Naive thymus-derived CD4-positive, alpha-beta T cell (primary cell): ENCODE results near the gene TBC1D1. TPM values are rescaled to one million over a fixed set of nuclear protein-coding genes. Genes with fewer than 3 reads are reported as not detected.
"Not testable (repeated sequence)": the region's sequence is repeated elsewhere in the genome, so short reads cannot be mapped to it uniquely, and the experiment has no call there.

Experiments
- ATAC-seq: fragments of 150-1000 bp; cut with Tn5 transposase; 2 replicates; pipeline ENCODE4 v1.10.0; 2021; ENCODE audit warnings: mild to moderate bottlenecking, moderate library complexity
- CTCF ChIA-PET: fragments of 350-600 bp; sonication (Branson Sonifier 250); formaldehyde crosslinking; loops from one replicate; lab custom pipeline; 2021; ENCODE audit warnings: antibody characterized with exemption; lab: Charles Lee
- POLR2A ChIA-PET: fragments of 350-600 bp; sonication (Branson Sonifier 250); formaldehyde crosslinking; loops from one replicate; lab custom pipeline; 2021; ENCODE audit warnings: antibody characterized with exemption, inconsistent platforms; lab: Charles Lee
- DNase-seq, 9 donors: peaks; one replicate each; pipeline versions ENCODE4 v3.0.0 to v3.0.0-alpha.2; 2020 to 2022; ENCODE audit warnings: mixed read lengths in 1 of 9
- H3K27ac ChIP-seq: one replicate; pipeline ENCODE4 v1.7.0; 2013; ENCODE audit warnings: mild to moderate bottlenecking, low read depth, low read length, moderate library complexity
- H3K27me3 ChIP-seq, 2 donors: one replicate each; pipeline ENCODE4 v1.7.0; 2013; ENCODE audit warnings: low read length in 2 of 2, mild to moderate bottlenecking in 2 of 2, moderate library complexity in 2 of 2; ENCODE audit not compliant: control insufficient read depth in 2 of 2, insufficient read depth in 2 of 2
- H3K36me3 ChIP-seq, 3 experiments: 1 replicate in 2 of 3; 2 replicates in 1 of 3; pipeline ENCODE4 v1.7.0; 2013; ENCODE audit warnings: low read length in 3 of 3, mild to moderate bottlenecking in 3 of 3, moderate library complexity in 1 of 3; ENCODE audit not compliant: insufficient read depth in 3 of 3, control insufficient read depth in 2 of 3
- H3K4me1 ChIP-seq, 2 donors: one replicate each; pipeline ENCODE4 v1.7.0; 2013; ENCODE audit warnings: low read length in 2 of 2, mild to moderate bottlenecking in 2 of 2, moderate library complexity in 1 of 2; ENCODE audit not compliant: control insufficient read depth in 2 of 2, insufficient read depth in 2 of 2
- H3K4me3 ChIP-seq: 2 replicates; pipeline ENCODE4 v1.7.0; 2013; ENCODE audit warnings: mild to moderate bottlenecking, low read length
- H3K9me3 ChIP-seq, 3 experiments: 1 replicate in 2 of 3; 2 replicates in 1 of 3; pipeline ENCODE4 v1.7.0; 2013; ENCODE audit warnings: low read length in 3 of 3; ENCODE audit not compliant: control insufficient read depth in 2 of 3
- H3K27ac Mint-ChIP-seq, 9 donors: one replicate each; pipeline ENCODE4 v1.8.0; 2020 to 2022; ENCODE audit warnings: mixed read lengths in 9 of 9, mild to moderate bottlenecking in 8 of 9, moderate library complexity in 5 of 9, inconsistent platforms in 2 of 9
- H3K27me3 Mint-ChIP-seq, 5 donors: one replicate each; pipeline ENCODE4 v1.8.0; 2021 to 2022; ENCODE audit warnings: mixed read lengths in 5 of 5, mild to moderate bottlenecking in 1 of 5
- H3K36me3 Mint-ChIP-seq, 5 donors: one replicate each; pipeline ENCODE4 v1.8.0; 2020 to 2022; ENCODE audit warnings: mixed read lengths in 5 of 5, mild to moderate bottlenecking in 3 of 5, inconsistent platforms in 1 of 5
- H3K4me1 Mint-ChIP-seq, 7 donors: one replicate each; pipeline ENCODE4 v1.8.0; 2020 to 2022; ENCODE audit warnings: mixed read lengths in 7 of 7, mild to moderate bottlenecking in 3 of 7, inconsistent platforms in 1 of 7
- H3K4me3 Mint-ChIP-seq, 10 donors: one replicate each; pipeline ENCODE4 v1.8.0; 2020 to 2022; ENCODE audit warnings: mild to moderate bottlenecking in 10 of 10, mixed read lengths in 10 of 10, moderate library complexity in 6 of 10, inconsistent platforms in 2 of 10
- H3K9me3 Mint-ChIP-seq, 11 donors: one replicate each; pipeline ENCODE4 v1.8.0; 2020 to 2022; ENCODE audit warnings: mixed read lengths in 11 of 11, mild to moderate bottlenecking in 4 of 11, inconsistent platforms in 1 of 11, moderate library complexity in 1 of 11
- intact Hi-C, 2 donors: fragments of 100-400 bp; cut with micrococcal nuclease; formaldehyde crosslinking; loops; one replicate each; pipeline ENCODE4 v1.15.1; 2023
- polyA plus RNA-seq, 2 donors: library from polyadenylated mRNA; unstranded; fragments of 300-500 nt; fragmentation: Illumina TruSeq; gene quantifications; one replicate each; pipeline ENCODE4 v1.2.3, GENCODE V29; 2021
- total RNA-seq, 6 experiments: library from RNA in 5 of 6; stranded (reverse) in 5 of 6; gene quantifications; 1 replicate in 5 of 6; 2 replicates in 1 of 6; pipeline ENCODE4 v1.2.3 and lab custom pipeline; 2021 to 2026

TBC1D1 gene
- total and polyA plus RNA-seq, 7 experiments from 2014 or later = 19.4 to 66.8 (median 46.9) TPM

- Histone ChIP-seq H3K27me3 (no peaks in the 10 kb centered on the region), H3K27ac (no peak overlapping the region), H3K36me3 (no peaks in the 10 kb centered on the region), H3K4me1 (no peaks in the 10 kb centered on the region), H3K4me3 (no peak overlapping the region), H3K9me3 (no peaks in the 10 kb centered on the region)
- Mint-ChIP-seq H3K9me3 (peaks cover 0 to 3% (median 0%) of the 10 kb centered on the region in 11 donors), H3K4me3 (no peak overlapping the region), H3K36me3 (peaks cover 0 to 23% (median 11%) of the 10 kb centered on the region in 5 donors), H3K4me1 (peaks cover 0 to 20% (median 15%) of the 10 kb centered on the region in 7 donors), H3K27me3 (no peaks in the 10 kb centered on the region), H3K27ac (peak overlapping the region in 3 of 9 donors; percentile 1 to 51 (median 2))
- ATAC-seq = no peak
- intact Hi-C loops = no loop called here
- no peak for DNase-seq
- ChIA-PET POLR2A (interaction anchor here (0.7 kb wide), 1 partner anchor 838 kb away, joined by 4 read pairs; no protein-coding TSS in a partner anchor), CTCF (no interaction called here)
Observed at GRCh38 chr4:37971202-37971601, 80.3 kb downstream of the TBC1D1 start.

GRCh38 chr4:37973441-37973840, 82.6 kb downstream of the TBC1D1 start:
- Histone ChIP-seq H3K4me1 (peaks cover 6% of the 10 kb centered on the region in 2 donors), H3K4me3 (no peak overlapping the region), H3K9me3 (no peaks in the 10 kb centered on the region), H3K27me3 (no peaks in the 10 kb centered on the region), H3K36me3 (no peaks in the 10 kb centered on the region), H3K27ac (no peak overlapping the region)
- Mint-ChIP-seq H3K27ac (peak overlapping the region in 2 of 9 donors; percentile 31 to 76), H3K4me3 (no peak overlapping the region), H3K9me3 (peaks cover 0 to 3% (median 0%) of the 10 kb centered on the region in 11 donors), H3K4me1 (peaks cover 0 to 22% (median 19%) of the 10 kb centered on the region in 7 donors), H3K27me3 (no peaks in the 10 kb centered on the region), H3K36me3 (peaks cover 0 to 22% (median 10%) of the 10 kb centered on the region in 5 donors)
- intact Hi-C loops = no loop called here
- CTCF ChIA-PET = no interaction called here
- ATAC-seq (no peak), DNase-seq (no peak)
- POLR2A ChIA-PET = no interaction called here

GRCh38 chr4:37975321-37975822, 84.5 kb downstream of the TBC1D1 start:
- H3K36me3 ChIP-seq, POLR2A ChIA-PET, H3K27me3 ChIP-seq, H3K27ac ChIP-seq, H3K4me1 ChIP-seq, H3K9me3 ChIP-seq, H3K9me3 Mint-ChIP-seq, H3K27me3 Mint-ChIP-seq, H3K4me3 ChIP-seq, DNase-seq, H3K36me3 Mint-ChIP-seq, ATAC-seq: not testable (repeated sequence)
- H3K4me1 Mint-ChIP-seq = peaks cover 0 to 27% (median 23%) of the 10 kb centered on the region in 7 donors
- H3K4me3 Mint-ChIP-seq = peak overlapping the region in 3 of 10 donors; percentile 26 to 58 (median 46)
- intact Hi-C loops = loop anchor here (5.0 kb wide), 2 partner anchors 62 to 373 kb away; no protein-coding TSS in a partner anchor
- peak overlapping the region in 5 of 9 donors; percentile 10 to 60 (median 40) for H3K27ac Mint-ChIP-seq
- CTCF ChIA-PET = interaction anchor here (1.3 kb wide), 1 partner anchor 13 kb away, joined by 4 read pairs; no protein-coding TSS in a partner anchor

- DNase-seq = no peak
- ATAC-seq = no peak
- CTCF ChIA-PET = interaction anchor here (0.6 to 1.4 kb wide), 4 partner anchors 55 to 541 kb away, joined by 4 to 5 read pairs (median 4); no protein-coding TSS in a partner anchor
- H3K27ac ChIP-seq = peak overlapping the region; percentile 63
- peak overlapping the region; percentile 7 to 91 (median 70) for H3K27ac Mint-ChIP-seq
- no peaks in the 10 kb centered on the region for H3K36me3 ChIP-seq
- POLR2A ChIA-PET = interaction anchor here (0.7 to 1.9 kb wide), 5 partner anchors 9 to 150 kb away, joined by 3 to 7 read pairs (median 4); partner anchors contain the start of gene PGM2
- no peaks in the 10 kb centered on the region for H3K27me3 Mint-ChIP-seq
- peaks cover 0 to 2% (median 0%) of the 10 kb centered on the region in 5 donors for H3K36me3 Mint-ChIP-seq
- H3K27me3 ChIP-seq = no peaks in the 10 kb centered on the region
- H3K4me1 ChIP-seq = peaks cover 9 to 10% of the 10 kb centered on the region in 2 donors
- intact Hi-C loops = loop anchor here (2.0 to 5.0 kb wide), 3 partner anchors 61 to 688 kb away; partner anchors contain the start of gene KLF3 (in 1 of the 2)
- peak overlapping the region; percentile 45 to 86 (median 72) for H3K4me3 Mint-ChIP-seq
- peaks cover 6 to 31% (median 25%) of the 10 kb centered on the region in 7 donors for H3K4me1 Mint-ChIP-seq
- H3K4me3 ChIP-seq = peak overlapping the region; percentile 50
- no peaks in the 10 kb centered on the region for H3K9me3 Mint-ChIP-seq
- H3K9me3 ChIP-seq = no peaks in the 10 kb centered on the region
Observed at GRCh38 chr4:37976507-37976906, 85.6 kb downstream of the TBC1D1 start.

- POLR2A ChIA-PET = interaction anchor here (0.5 to 1.9 kb wide), 5 partner anchors 10 to 540 kb away, joined by 3 to 7 read pairs (median 4); partner anchors contain the start of gene PGM2
Observed at GRCh38 chr4:37976991-37977470, 86.1 kb downstream of the TBC1D1 start.

GRCh38 chr4:37977471-37978247, 86.8 kb downstream of the TBC1D1 start:
- POLR2A ChIA-PET = interaction anchor here (0.5 to 1.9 kb wide), 6 partner anchors 86 to 809 kb away, joined by 3 to 7 read pairs (median 4); partner anchors contain the start of gene PGM2
- Mint-ChIP-seq H3K27me3 (no peaks in the 10 kb centered on the region), H3K4me3 (peak overlapping the region; percentile 74 to 91 (median 84)), H3K36me3 (peaks cover 0 to 7% (median 3%) of the 10 kb centered on the region in 5 donors), H3K9me3 (no peaks in the 10 kb centered on the region), H3K27ac (peak overlapping the region; percentile 51 to 90 (median 78)), H3K4me1 (peaks cover 14 to 40% (median 34%) of the 10 kb centered on the region in 7 donors)
- Histone ChIP-seq H3K27me3 (no peaks in the 10 kb centered on the region), H3K4me1 (peaks cover 9 to 13% of the 10 kb centered on the region in 2 donors), H3K36me3 (no peaks in the 10 kb centered on the region), H3K27ac (peak overlapping the region; percentile 85), H3K4me3 (peak overlapping the region; percentile 69), H3K9me3 (no peaks in the 10 kb centered on the region)
- intact Hi-C loops = loop anchor here (1.0 to 5.0 kb wide), 12 partner anchors 23 to 1205 kb away; partner anchors contain the start of genes PGM2 (in 2 of the 2), RELL1 (in 2 of the 2), TBC1D1 (in 2 of the 2) and KLF3 (in 1 of the 2)
- peak; percentile 56 to 75 (median 70) for DNase-seq
- peak; percentile 87 for ATAC-seq
- CTCF ChIA-PET = interaction anchor here (0.7 to 1.6 kb wide), 4 partner anchors 9 to 375 kb away, joined by 4 to 6 read pairs (median 4); no protein-coding TSS in a partner anchor

More at GRCh38 chr4:37976991-37977470, 86.1 kb downstream of the TBC1D1 start:
- Mint-ChIP-seq H3K9me3 (no peaks in the 10 kb centered on the region), H3K4me1 (peaks cover 10 to 36% (median 30%) of the 10 kb centered on the region in 7 donors), H3K27ac (peak overlapping the region in 8 of 9 donors; percentile 7 to 91 (median 70)), H3K4me3 (peak overlapping the region; percentile 61 to 91 (median 74)), H3K27me3 (no peaks in the 10 kb centered on the region), H3K36me3 (peaks cover 0 to 2% (median 0%) of the 10 kb centered on the region in 5 donors)
- DNase-seq (peak; percentile 72 to 81 (median 78)), ATAC-seq (peak; percentile 93)
- CTCF ChIA-PET = interaction anchor here (0.7 to 1.6 kb wide), 4 partner anchors 10 to 374 kb away, joined by 4 to 6 read pairs (median 4); no protein-coding TSS in a partner anchor
- intact Hi-C loops = loop anchor here (1.0 to 5.0 kb wide), 12 partner anchors 23 to 1205 kb away; partner anchors contain the start of genes PGM2 (in 2 of the 2), RELL1 (in 2 of the 2), TBC1D1 (in 2 of the 2) and KLF3 (in 1 of the 2)
- no peaks in the 10 kb centered on the region for H3K36me3 ChIP-seq
- H3K27me3 ChIP-seq = no peaks in the 10 kb centered on the region
- H3K4me1 ChIP-seq = peaks cover 9 to 10% of the 10 kb centered on the region in 2 donors
- peak overlapping the region; percentile 85 for H3K27ac ChIP-seq
- peak overlapping the region; percentile 69 for H3K4me3 ChIP-seq
- no peaks in the 10 kb centered on the region for H3K9me3 ChIP-seq
